Suprapubic skin (tissue), 4 donors: Measurements from ENCODE around the gene OR52N4.

Experiments
- POLR2A ChIP-seq, 2 donors: fragments of 450-650 bp; IDR thresholded peaks; one replicate each; pipeline ENCODE4 v1.6.1; 2017; ENCODE audit warnings: antibody characterized with exemption in 2 of 2, mild to moderate bottlenecking in 2 of 2, moderate library complexity in 2 of 2
- POLR2AphosphoS5 ChIP-seq, 3 donors: sonication (generic); formaldehyde crosslinking; IDR thresholded peaks; one replicate each; pipeline ENCODE4 v1.6.1; 2017; ENCODE audit warnings: antibody characterized with exemption in 3 of 3
- TF ChIP-seq, protein P1 (sequence below), 2 donors: fragments of 200-600 bp in 1 of 2; fragments of 450-650 bp in 1 of 2; sonication (generic) in 1 of 2; IDR thresholded peaks; one replicate each; pipeline ENCODE4 v1.5.1; 2016 to 2019; ENCODE audit warnings: antibody characterized with exemption in 2 of 2, mild to moderate bottlenecking in 1 of 2, moderate library complexity in 1 of 2

DNA sequence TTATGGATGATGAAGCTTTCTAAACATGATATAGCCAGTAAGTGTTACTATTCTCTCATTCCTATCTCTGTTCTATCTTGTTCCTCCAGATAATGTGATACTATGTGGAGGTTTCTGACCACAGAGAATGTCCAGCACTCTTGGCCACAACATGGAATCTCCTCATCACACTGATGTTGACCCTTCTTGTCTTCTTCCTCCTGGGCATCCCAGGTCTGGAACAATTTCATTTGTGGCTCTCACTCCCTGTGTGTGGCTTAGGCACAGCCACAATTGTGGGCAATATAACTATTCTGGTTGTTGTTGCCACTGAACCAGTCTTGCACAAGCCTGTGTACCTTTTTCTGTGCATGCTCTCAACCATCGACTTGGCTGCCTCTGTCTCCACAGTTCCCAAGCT is 27.7 kb upstream of the OR52N4 start:
- TF ChIP-seq POLR2A (IDR thresholded peaks at IDR 0.05): no peak
- TF ChIP-seq, protein P1, sequence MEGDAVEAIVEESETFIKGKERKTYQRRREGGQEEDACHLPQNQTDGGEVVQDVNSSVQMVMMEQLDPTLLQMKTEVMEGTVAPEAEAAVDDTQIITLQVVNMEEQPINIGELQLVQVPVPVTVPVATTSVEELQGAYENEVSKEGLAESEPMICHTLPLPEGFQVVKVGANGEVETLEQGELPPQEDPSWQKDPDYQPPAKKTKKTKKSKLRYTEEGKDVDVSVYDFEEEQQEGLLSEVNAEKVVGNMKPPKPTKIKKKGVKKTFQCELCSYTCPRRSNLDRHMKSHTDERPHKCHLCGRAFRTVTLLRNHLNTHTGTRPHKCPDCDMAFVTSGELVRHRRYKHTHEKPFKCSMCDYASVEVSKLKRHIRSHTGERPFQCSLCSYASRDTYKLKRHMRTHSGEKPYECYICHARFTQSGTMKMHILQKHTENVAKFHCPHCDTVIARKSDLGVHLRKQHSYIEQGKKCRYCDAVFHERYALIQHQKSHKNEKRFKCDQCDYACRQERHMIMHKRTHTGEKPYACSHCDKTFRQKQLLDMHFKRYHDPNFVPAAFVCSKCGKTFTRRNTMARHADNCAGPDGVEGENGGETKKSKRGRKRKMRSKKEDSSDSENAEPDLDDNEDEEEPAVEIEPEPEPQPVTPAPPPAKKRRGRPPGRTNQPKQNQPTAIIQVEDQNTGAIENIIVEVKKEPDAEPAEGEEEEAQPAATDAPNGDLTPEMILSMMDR (IDR thresholded peaks at IDR 0.05): no peak
- no peak for TF ChIP-seq POLR2AphosphoS5 (IDR thresholded peaks at IDR 0.05)
